Ascending aorta (tissue), 2 donors: ENCODE results near the gene FAM193B. TPM values are rescaled to one million over a fixed set of nuclear protein-coding genes. Genes with fewer than 3 reads are reported as not detected.

Experiments used
- DNase-seq, 2 donors: peaks; one replicate each; pipeline ENCODE4 v3.0.0-alpha.2; 2019; ENCODE audit warnings: low spot score in 2 of 2
- H3K27ac ChIP-seq, 2 donors: fragments of 200-600 bp; sonication (generic); one replicate each; pipeline ENCODE4 v1.5.1; 2016 to 2017; ENCODE audit warnings: mild to moderate bottlenecking in 1 of 2
- H3K27me3 ChIP-seq: fragments of 200-600 bp; sonication (generic); one replicate; pipeline ENCODE4 v1.5.1; 2017
- H3K36me3 ChIP-seq, 2 donors: fragments of 200-600 bp; sonication (generic); one replicate each; pipeline ENCODE4 v1.5.1; 2016
- H3K4me1 ChIP-seq, 2 donors: fragments of 200-600 bp; sonication (generic); one replicate each; pipeline ENCODE4 v1.5.1; 2016 to 2017; ENCODE audit warnings: mild to moderate bottlenecking in 1 of 2
- H3K4me3 ChIP-seq, 2 donors: fragments of 200-600 bp; sonication (generic); one replicate each; pipeline ENCODE4 v1.5.1; 2016 to 2017; ENCODE audit warnings: mild to moderate bottlenecking in 1 of 2
- H3K9me3 ChIP-seq, 2 donors: fragments of 200-600 bp; sonication (generic); one replicate each; pipeline ENCODE4 v1.5.1; 2016
- CTCF ChIP-seq, 3 experiments: fragments of 200-600 bp in 2 of 3; fragments of 450-650 bp in 1 of 3; sonication (generic) in 2 of 3; IDR thresholded peaks; one replicate each; pipeline ENCODE4 v1.5.1; 2016 to 2019; ENCODE audit warnings: antibody characterized with exemption in 3 of 3, mild to moderate bottlenecking in 1 of 3, moderate library complexity in 1 of 3
- intact Hi-C: fragments of 100-400 bp; cut with DNase I; formaldehyde crosslinking; loops from one replicate; pipeline ENCODE4 v1.15.1; 2023
- total RNA-seq: library from RNA; depleted of rRNA; stranded (reverse); fragments of >200 nt; gene quantifications from one replicate; pipeline ENCODE4 v1.1.0, GENCODE V29; 2016

FAM193B gene
- total RNA-seq, 1 donor from 2014 or later, result 116 TPM

- peak; percentile 79 to 96 (median 91) for TF ChIP-seq CTCF (IDR thresholded peaks at IDR 0.05)
- Histone ChIP-seq H3K36me3 (peaks cover 66 to 79% of the 10 kb centered on the region in 2 donors), H3K27me3 (no peaks in the 10 kb centered on the region), H3K4me3 (peak overlapping the region; percentile 5 to 92), H3K9me3 (no peaks in the 10 kb centered on the region), H3K4me1 (peaks cover 39 to 72% of the 10 kb centered on the region in 2 donors), H3K27ac (peak overlapping the region; percentile 96 to 99)
- intact Hi-C loops, result loop anchor here (1.0 kb wide), 1 partner anchor 10 kb away; no protein-coding TSS in a partner anchor
- DNase-seq, result no peak
Observed at GRCh38 chr5:177491429-177491945, 62.9 kb downstream of the FAM193B start.

GRCh38 chr5:177490992-177491391 is 63.4 kb downstream of the FAM193B start:
- Histone ChIP-seq H3K27ac (peak overlapping the region; percentile 96 to 99), H3K36me3 (peaks cover 66 to 79% of the 10 kb centered on the region in 2 donors), H3K27me3 (no peaks in the 10 kb centered on the region), H3K9me3 (no peaks in the 10 kb centered on the region), H3K4me3 (peak overlapping the region in 1 of 2 donors; percentile 92), H3K4me1 (peaks cover 36 to 68% of the 10 kb centered on the region in 2 donors)
- intact Hi-C loops, result loop anchor here (1.0 kb wide), 1 partner anchor 10 kb away; no protein-coding TSS in a partner anchor
- no peak for DNase-seq
- no peak for TF ChIP-seq CTCF (IDR thresholded peaks at IDR 0.05)

GRCh38 chr5:177490311-177490991 is 63.9 kb downstream of the FAM193B start:
- Histone ChIP-seq H3K27ac (peak overlapping the region; percentile 96 to 99), H3K9me3 (no peaks in the 10 kb centered on the region), H3K4me1 (peaks cover 34 to 70% of the 10 kb centered on the region in 2 donors), H3K36me3 (peaks cover 66 to 81% of the 10 kb centered on the region in 2 donors), H3K27me3 (no peaks in the 10 kb centered on the region), H3K4me3 (peak overlapping the region in 1 of 2 donors; percentile 92)
- DNase-seq, result no peak
- intact Hi-C loops, result no loop called here
- peak in 1 of 3 experiments; percentile 6 for TF ChIP-seq CTCF (IDR thresholded peaks at IDR 0.05)

- no peak for DNase-seq
- Histone ChIP-seq H3K27me3 (no peaks in the 10 kb centered on the region), H3K4me1 (peaks cover 42 to 68% of the 10 kb centered on the region in 2 donors), H3K4me3 (no peak overlapping the region), H3K27ac (peak overlapping the region; percentile 96 to 99), H3K9me3 (no peaks in the 10 kb centered on the region), H3K36me3 (peaks cover 78 to 93% of the 10 kb centered on the region in 2 donors)
- TF ChIP-seq CTCF (IDR thresholded peaks at IDR 0.05), result peak in 1 of 3 experiments; percentile 7
- intact Hi-C loops, result no loop called here
Observed at GRCh38 chr5:177489119-177489716, 65.1 kb downstream of the FAM193B start.

GRCh38 chr5:177487975-177488374 is 66.4 kb downstream of the FAM193B start:
- no peak for TF ChIP-seq CTCF (IDR thresholded peaks at IDR 0.05)
- H3K27me3 ChIP-seq, result no peaks in the 10 kb centered on the region
- DNase-seq, result no peak
- peak overlapping the region; percentile 10 to 34 for H3K27ac ChIP-seq
- intact Hi-C loops, result no loop called here
- H3K4me1 ChIP-seq, result peaks cover 33 to 65% of the 10 kb centered on the region in 2 donors
- peaks cover 76 to 97% of the 10 kb centered on the region in 2 donors for H3K36me3 ChIP-seq
- no peaks in the 10 kb centered on the region for H3K9me3 ChIP-seq
- H3K4me3 ChIP-seq, result no peak overlapping the region
